Measurements from ENCODE around the gene ADAMTS17. TPM values are rescaled to one million over a fixed set of nuclear protein-coding genes. Genes with fewer than 3 reads are reported as not detected.

Gene ADAMTS17
- polyA plus RNA-seq, 5 donors = 1.9 to 4.1 (median 3.0) TPM

GRCh38 chr15:100174159-100174903 lies 167.4 kb downstream of the ADAMTS17 start:
- no peak for DNase-seq

- DNase-seq = no peak
These were observed 169.3 kb downstream of the ADAMTS17 start for GRCh38 chr15:100172356-100173024.

GRCh38 chr15:100171411-100171810 lies 170.4 kb downstream of the ADAMTS17 start:
- no peak for DNase-seq

- no peak for DNase-seq
These were observed 171.2 kb downstream of the ADAMTS17 start for GRCh38 chr15:100170291-100171210.

GRCh38 chr15:100169615-100170290 lies 172.0 kb downstream of the ADAMTS17 start:
- no peak for DNase-seq

- DNase-seq = no peak
These were observed 173.0 kb downstream of the ADAMTS17 start for GRCh38 chr15:100168787-100169186.

- no peak for DNase-seq
These were observed 173.8 kb downstream of the ADAMTS17 start for GRCh38 chr15:100167884-100168375.

GRCh38 chr15:100166313-100166712 lies 175.5 kb downstream of the ADAMTS17 start:
- DNase-seq = no peak

- no peak for DNase-seq
These were observed 177.8 kb downstream of the ADAMTS17 start for GRCh38 chr15:100163961-100164360.

- DNase-seq = no peak
These were observed 180.8 kb downstream of the ADAMTS17 start for GRCh38 chr15:100160953-100161352.

GRCh38 chr15:100159436-100159835 lies 182.3 kb downstream of the ADAMTS17 start:
- DNase-seq = no peak

GRCh38 chr15:100158356-100158755 lies 183.4 kb downstream of the ADAMTS17 start:
- DNase-seq = no peak

GRCh38 chr15:100156201-100156600 lies 185.6 kb downstream of the ADAMTS17 start:
- DNase-seq = no peak

- no peak for DNase-seq
These were observed 187.4 kb downstream of the ADAMTS17 start for GRCh38 chr15:100154338-100154737.

- no peak for DNase-seq
These were observed 189.3 kb downstream of the ADAMTS17 start for GRCh38 chr15:100152463-100152862.

GRCh38 chr15:100150906-100151305 lies 190.9 kb downstream of the ADAMTS17 start:
- no peak for DNase-seq

- no peak for DNase-seq
These were observed 193.9 kb downstream of the ADAMTS17 start for GRCh38 chr15:100147828-100148227.

- peak; percentile 56 to 70 for DNase-seq
These were observed 198.4 kb downstream of the ADAMTS17 start for GRCh38 chr15:100143378-100143777.

- peak in 1 of 2 donors; percentile 35 for DNase-seq
These were observed 200.3 kb downstream of the ADAMTS17 start for GRCh38 chr15:100141311-100142001.

- DNase-seq = no peak
These were observed 201.1 kb downstream of the ADAMTS17 start for GRCh38 chr15:100140527-100141308.

Data from right lung (tissue), 5 donors.